Gastroesophageal sphincter (tissue), 4 donors: ENCODE results near the gene BLMH. TPM values are rescaled to one million over a fixed set of nuclear protein-coding genes. Genes with fewer than 3 reads are reported as not detected.

Experiments used
- ATAC-seq: fragments of 150-250 bp; one replicate; pipeline ENCODE4 v1.9.1; 2016; ENCODE audit warnings: mild to moderate bottlenecking, moderate library complexity
- H3K27ac ChIP-seq, 4 donors: fragments of 200-600 bp; sonication (generic) in 3 of 4; 1 replicate in 3 of 4; 2 replicates in 1 of 4; pipeline ENCODE4 v1.5.1; 2016 to 2019
- H3K27me3 ChIP-seq: fragments of 200-600 bp; sonication (generic); one replicate; pipeline ENCODE4 v1.5.1; 2019
- H3K36me3 ChIP-seq, 2 donors: fragments of 200-600 bp; sonication (generic); one replicate each; pipeline ENCODE4 v1.5.1; 2019; ENCODE audit warnings: control low read depth in 1 of 2
- H3K4me1 ChIP-seq, 3 donors: fragments of 200-600 bp; sonication (generic); 1 replicate in 2 of 3; 2 replicates in 1 of 3; pipeline ENCODE4 v1.5.1; 2016 to 2019; ENCODE audit warnings: control low read depth in 2 of 3
- H3K4me3 ChIP-seq, 2 donors: fragments of 200-600 bp; sonication (generic); one replicate each; pipeline ENCODE4 v1.5.1; 2019; ENCODE audit warnings: mild to moderate bottlenecking in 1 of 2, moderate library complexity in 1 of 2
- H3K9me3 ChIP-seq, 3 donors: fragments of 200-600 bp; sonication (generic); one replicate each; pipeline ENCODE4 v1.5.1; 2017 to 2019; ENCODE audit warnings: control low read depth in 2 of 3
- EP300 ChIP-seq: sonication (generic); formaldehyde crosslinking; IDR thresholded peaks from one replicate; pipeline ENCODE4 v1.6.1; 2017; ENCODE audit warnings: antibody characterized with exemption, mild to moderate bottlenecking
- POLR2A ChIP-seq, 2 donors: fragments of 450-650 bp; IDR thresholded peaks; one replicate each; pipeline ENCODE4 v1.6.1; 2017; ENCODE audit warnings: antibody characterized with exemption in 2 of 2, mild to moderate bottlenecking in 2 of 2, moderate library complexity in 1 of 2
- POLR2AphosphoS5 ChIP-seq: sonication (generic); formaldehyde crosslinking; IDR thresholded peaks from one replicate; pipeline ENCODE4 v1.6.1; 2017; ENCODE audit warnings: antibody characterized with exemption
- WGBS, 2 donors: methylation state at CpG; one replicate each; pipeline ENCODE4 v1.1.5; 2018; ENCODE audit warnings: low coverage in 1 of 2; 5-methylcytosine and 5-hydroxymethylcytosine counted together
- total RNA-seq, 4 donors: library from RNA; depleted of rRNA; stranded (reverse); fragments of >200 nt; gene quantifications; one replicate each; pipeline ENCODE4 v1.1.0, GENCODE V29; 2016
- TF ChIP-seq, protein P1 (sequence below), 4 experiments: fragments of 200-600 bp in 2 of 4; fragments of 450-650 bp in 2 of 4; sonication (generic) in 1 of 4; IDR thresholded peaks; one replicate each; pipeline ENCODE4 v1.5.1; 2017 to 2019; ENCODE audit warnings: antibody characterized with exemption in 4 of 4, mild to moderate bottlenecking in 2 of 4, moderate library complexity in 2 of 4

Gene BLMH
- total RNA-seq, 4 donors from 2014 or later = 17.8 to 29.3 (median 20.7) TPM

DNA sequence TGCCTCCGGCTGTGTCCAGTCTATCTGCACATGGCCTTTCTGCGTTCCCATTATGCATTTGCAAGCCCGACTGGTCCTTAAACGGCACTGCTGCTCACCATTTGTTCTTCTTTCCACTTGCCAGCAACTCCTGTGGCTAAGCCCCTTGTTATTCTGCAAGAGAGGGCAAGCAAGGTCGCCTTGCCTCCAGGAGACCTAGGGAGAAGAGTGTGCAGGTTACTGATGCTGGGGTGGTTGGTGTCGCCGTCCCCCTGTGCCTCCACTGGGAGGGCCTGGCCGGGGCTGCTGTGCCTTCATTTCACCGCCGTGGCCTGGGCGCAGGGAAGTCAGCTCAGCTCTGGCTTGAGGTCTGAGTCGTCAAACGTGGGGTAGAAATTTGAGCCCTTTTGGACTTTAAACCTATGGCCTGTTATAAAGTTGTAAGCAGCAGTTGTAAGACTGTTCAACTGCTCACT lies 69.0 kb downstream of the BLMH start:
- WGBS, 2 donors = 78 to 81% methylated on average over 5 to 11 of the region's 13 CpGs
- Histone ChIP-seq H3K36me3 (no peaks in the 10 kb centered on the region), H3K27ac (no peak overlapping the region), H3K9me3 (no peaks in the 10 kb centered on the region), H3K27me3 (no peaks in the 10 kb centered on the region), H3K4me1 (no peaks in the 10 kb centered on the region), H3K4me3 (no peak overlapping the region)
- no peak for ATAC-seq
- TF ChIP-seq POLR2AphosphoS5 = no peak
- TF ChIP-seq, protein P1, sequence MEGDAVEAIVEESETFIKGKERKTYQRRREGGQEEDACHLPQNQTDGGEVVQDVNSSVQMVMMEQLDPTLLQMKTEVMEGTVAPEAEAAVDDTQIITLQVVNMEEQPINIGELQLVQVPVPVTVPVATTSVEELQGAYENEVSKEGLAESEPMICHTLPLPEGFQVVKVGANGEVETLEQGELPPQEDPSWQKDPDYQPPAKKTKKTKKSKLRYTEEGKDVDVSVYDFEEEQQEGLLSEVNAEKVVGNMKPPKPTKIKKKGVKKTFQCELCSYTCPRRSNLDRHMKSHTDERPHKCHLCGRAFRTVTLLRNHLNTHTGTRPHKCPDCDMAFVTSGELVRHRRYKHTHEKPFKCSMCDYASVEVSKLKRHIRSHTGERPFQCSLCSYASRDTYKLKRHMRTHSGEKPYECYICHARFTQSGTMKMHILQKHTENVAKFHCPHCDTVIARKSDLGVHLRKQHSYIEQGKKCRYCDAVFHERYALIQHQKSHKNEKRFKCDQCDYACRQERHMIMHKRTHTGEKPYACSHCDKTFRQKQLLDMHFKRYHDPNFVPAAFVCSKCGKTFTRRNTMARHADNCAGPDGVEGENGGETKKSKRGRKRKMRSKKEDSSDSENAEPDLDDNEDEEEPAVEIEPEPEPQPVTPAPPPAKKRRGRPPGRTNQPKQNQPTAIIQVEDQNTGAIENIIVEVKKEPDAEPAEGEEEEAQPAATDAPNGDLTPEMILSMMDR (IDR thresholded peaks at IDR 0.05) = no peak
- no peak for TF ChIP-seq EP300
- no peak for TF ChIP-seq POLR2A (IDR thresholded peaks at IDR 0.05)

DNA sequence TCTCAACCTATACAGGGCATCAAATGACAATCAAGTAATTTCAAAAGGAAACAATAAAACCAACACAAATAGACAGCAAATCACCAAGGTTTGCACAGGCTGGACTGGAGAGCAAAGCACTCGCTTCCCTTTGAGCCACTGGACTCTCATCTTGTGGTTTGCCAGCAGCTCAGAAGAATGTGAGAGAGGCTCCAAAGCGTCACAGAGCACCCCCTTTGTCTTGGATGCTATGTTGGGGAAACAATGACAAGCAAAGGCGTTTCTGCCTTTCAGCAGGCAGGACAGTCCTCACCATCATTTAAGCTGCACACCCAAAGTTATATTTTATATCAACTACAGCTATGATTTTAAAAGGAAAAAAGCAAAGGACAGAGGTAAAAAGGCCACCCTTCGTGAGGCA lies 69.5 kb downstream of the BLMH start:
- Histone ChIP-seq H3K27me3 (no peaks in the 10 kb centered on the region), H3K4me1 (no peaks in the 10 kb centered on the region), H3K27ac (no peak overlapping the region), H3K9me3 (no peaks in the 10 kb centered on the region), H3K4me3 (no peak overlapping the region), H3K36me3 (no peaks in the 10 kb centered on the region)
- TF ChIP-seq POLR2A (IDR thresholded peaks at IDR 0.05) (no peak), POLR2AphosphoS5 (no peak), EP300 (no peak)
- TF ChIP-seq, protein P1 (IDR thresholded peaks at IDR 0.05) = no peak
- ATAC-seq = no peak
- WGBS, 2 donors = 76 to 87% methylated on average over 3 of the region's 4 CpGs

DNA sequence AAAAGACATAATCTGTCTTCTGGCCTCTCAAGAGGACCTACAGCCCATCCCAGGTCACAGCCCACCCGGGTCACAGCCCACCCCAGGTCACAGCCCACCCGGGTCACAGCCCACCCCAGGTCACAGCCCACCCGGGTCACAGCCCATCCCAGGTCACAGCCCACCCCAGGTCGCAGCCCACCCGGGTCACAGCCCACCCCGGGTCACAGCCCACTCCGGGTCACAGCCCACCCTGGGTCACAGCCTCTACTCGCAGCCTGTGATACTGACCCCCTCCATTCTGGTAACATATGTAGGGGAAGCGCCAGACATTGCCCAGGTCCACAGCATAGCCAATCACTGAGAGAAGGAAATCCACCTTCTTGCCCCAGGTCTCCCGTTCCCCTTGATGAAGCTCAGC lies 70.4 kb downstream of the BLMH start:
- no peak overlapping the region for H3K4me3 ChIP-seq
- H3K27ac ChIP-seq = no peak overlapping the region
- TF ChIP-seq POLR2AphosphoS5 (no peak), POLR2A (IDR thresholded peaks at IDR 0.05) (no peak), EP300 (no peak)
- TF ChIP-seq, protein P1 (IDR thresholded peaks at IDR 0.05) = no peak
- no peaks in the 10 kb centered on the region for H3K36me3 ChIP-seq
- WGBS, 2 donors = no CpG with 5 or more reads among the region's 10 CpGs
- H3K27me3 ChIP-seq = no peaks in the 10 kb centered on the region
- no peak for ATAC-seq
- H3K4me1 ChIP-seq = no peaks in the 10 kb centered on the region
- no peaks in the 10 kb centered on the region for H3K9me3 ChIP-seq

DNA sequence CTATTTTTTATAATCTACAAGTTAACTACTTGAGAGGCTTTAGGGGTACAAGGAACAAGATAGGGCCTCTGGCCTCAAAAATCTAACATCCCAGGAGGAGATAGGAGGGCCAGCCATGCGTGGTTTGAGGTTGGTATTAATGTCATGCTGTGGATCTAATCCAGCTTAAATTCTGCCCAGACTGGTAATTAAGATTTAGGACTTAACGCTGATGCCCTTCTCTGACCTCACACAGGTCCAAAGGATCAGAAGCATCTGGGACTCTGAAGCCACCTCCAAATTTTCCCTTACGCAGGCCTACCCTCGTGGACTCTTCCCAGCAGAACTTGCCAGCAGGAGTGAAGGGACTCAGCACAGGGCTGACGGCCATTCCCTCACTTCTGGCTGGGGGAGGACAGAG lies 71.3 kb downstream of the BLMH start:
- no peaks in the 10 kb centered on the region for H3K9me3 ChIP-seq
- 67% methylated on average over 5 of the region's 5 CpGs; no CpG with 5 or more reads in 1 of the 2 donors for WGBS, 2 donors
- TF ChIP-seq EP300 (no peak), POLR2A (IDR thresholded peaks at IDR 0.05) (no peak), POLR2AphosphoS5 (no peak)
- TF ChIP-seq, protein P1 (IDR thresholded peaks at IDR 0.05) = no peak

DNA sequence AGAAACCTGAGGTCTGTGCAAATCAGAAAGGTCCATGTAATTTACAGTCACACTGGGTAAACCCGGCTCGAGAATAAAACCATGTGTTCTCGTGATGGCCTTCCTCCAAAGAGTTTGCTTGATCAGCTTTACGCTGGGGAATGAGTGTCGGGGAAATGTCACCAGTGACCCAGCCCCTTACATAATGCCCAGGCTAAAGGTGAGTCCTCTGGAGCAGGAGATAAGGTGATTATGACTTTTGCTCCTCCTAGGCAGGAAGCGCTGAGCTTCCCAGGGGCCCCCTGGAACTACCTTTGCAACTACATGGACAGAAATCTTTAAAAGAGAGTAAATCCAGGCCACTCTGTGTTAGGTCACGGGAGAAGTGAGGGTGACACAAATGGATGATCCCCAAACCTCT lies 71.9 kb downstream of the BLMH start:
- Histone ChIP-seq H3K4me3 (no peak overlapping the region), H3K27ac (no peak overlapping the region), H3K4me1 (no peaks in the 10 kb centered on the region), H3K27me3 (no peaks in the 10 kb centered on the region), H3K36me3 (no peaks in the 10 kb centered on the region), H3K9me3 (no peaks in the 10 kb centered on the region)
- TF ChIP-seq, protein P1 (IDR thresholded peaks at IDR 0.05) = no peak
- TF ChIP-seq POLR2AphosphoS5 (no peak), EP300 (no peak), POLR2A (IDR thresholded peaks at IDR 0.05) (no peak)
- WGBS, 2 donors = 65 to 88% methylated on average over 3 to 5 of the region's 7 CpGs
- no peak for ATAC-seq

More for the DNA sequence above, 71.3 kb downstream of the BLMH start:
- Histone ChIP-seq H3K27me3 (no peaks in the 10 kb centered on the region), H3K27ac (no peak overlapping the region), H3K36me3 (no peaks in the 10 kb centered on the region), H3K4me1 (no peaks in the 10 kb centered on the region), H3K4me3 (no peak overlapping the region)
- no peak for ATAC-seq
